Erythroblast (primary cell): ENCODE results near the gene MYO10.

Experiments used
- DNase-seq, 2 experiments: peaks; one replicate each; lab custom pipeline; 2025; lab: John Stamatoyannopoulos, UW
- GATA1 ChIP-seq: IDR thresholded peaks from 2 replicates; pipeline ENCODE4 v1.6.1; 2011; ENCODE audit warnings: low read depth, mild to moderate bottlenecking, control low read depth, low read length, moderate library complexity
- POLR2A ChIP-seq: IDR thresholded peaks from 2 replicates; pipeline ENCODE4 v1.6.1; 2011; ENCODE audit warnings: mild to moderate bottlenecking, low read length

The MYO10 gene

DNA sequence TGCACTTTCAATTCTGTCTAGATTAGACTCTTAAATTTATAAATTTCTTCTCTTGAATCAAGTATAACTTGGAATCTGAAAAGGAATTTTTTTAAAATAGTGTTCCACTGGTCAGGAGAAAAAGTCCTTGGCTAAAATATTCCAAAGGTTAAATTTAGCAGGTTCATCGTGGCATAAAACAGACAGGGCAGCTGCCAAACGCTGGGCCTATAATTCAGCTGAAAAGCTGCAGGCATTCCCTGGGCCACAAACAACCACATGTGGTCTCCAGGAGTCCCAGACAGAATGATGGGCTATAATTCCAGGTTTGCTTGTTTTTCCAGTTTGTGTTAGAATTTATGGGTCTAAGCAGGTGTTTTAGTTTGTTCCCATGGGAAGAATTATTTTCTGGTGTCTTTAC is 248.2 kb downstream of the MYO10 start:
- TF ChIP-seq GATA1 (no peak), POLR2A (no peak)
- no peak for DNase-seq

DNA sequence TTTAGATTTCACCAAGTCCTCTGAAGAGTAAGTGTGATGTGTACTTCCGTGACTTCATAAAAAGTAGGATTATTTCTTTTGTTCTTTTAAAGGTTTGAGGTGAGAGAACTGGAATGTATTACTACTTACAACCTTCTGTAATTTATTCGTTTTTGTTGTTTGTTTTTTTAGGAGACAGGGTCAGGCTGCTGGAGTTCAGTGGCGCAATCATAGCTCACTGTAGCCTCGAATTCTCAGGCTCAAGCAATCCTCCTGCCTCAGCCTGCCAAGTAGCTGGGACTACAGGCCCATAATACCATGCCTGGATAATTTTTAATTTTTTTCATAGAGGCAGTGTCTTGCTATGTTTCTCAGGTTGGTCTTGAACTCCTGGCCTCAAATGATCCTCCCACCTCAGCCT is 251.0 kb downstream of the MYO10 start:
- DNase-seq: no peak
- no peak for TF ChIP-seq GATA1
- no peak for TF ChIP-seq POLR2A

DNA sequence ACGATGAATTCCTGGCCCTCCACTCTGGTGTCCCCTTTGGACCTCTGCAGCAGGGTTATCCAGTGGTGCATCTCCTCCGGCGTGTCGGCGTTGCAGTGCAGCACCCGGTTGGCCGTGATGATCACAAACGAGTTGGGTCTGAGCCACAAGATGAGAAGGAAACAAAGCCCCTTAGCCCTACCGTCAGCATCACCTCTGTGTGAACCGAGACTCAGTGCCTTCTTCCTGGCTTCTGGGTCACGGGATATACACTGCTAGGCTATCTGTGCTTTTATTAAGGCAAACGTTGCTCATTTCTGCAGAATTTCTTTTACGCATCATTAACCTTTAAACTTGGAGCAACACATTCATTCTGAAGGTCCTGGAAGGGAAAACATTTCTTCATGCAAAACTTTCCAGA is 254.2 kb downstream of the MYO10 start:
- TF ChIP-seq POLR2A (no peak), GATA1 (no peak)
- DNase-seq: no peak

DNA sequence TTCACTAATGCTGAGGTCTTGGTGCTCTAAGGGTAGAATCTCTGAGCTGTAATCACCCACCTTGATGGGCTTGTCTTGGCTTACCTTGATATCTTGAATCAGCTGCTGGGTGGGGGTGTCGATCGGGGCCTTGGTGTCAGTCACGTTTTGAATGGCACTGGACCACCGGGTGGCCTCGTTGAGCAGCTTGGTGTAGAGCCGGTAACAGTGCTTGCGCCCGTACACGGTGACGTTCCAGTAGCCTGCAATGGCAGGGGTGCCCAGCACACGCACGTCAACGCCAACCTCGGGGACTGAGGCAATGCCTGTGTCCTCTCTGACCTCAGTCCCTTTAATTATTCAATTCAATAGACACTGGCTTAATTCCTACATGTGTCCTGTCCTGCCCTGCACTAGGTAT is 256.2 kb downstream of the MYO10 start:
- no peak for DNase-seq
- TF ChIP-seq GATA1 (no peak), POLR2A (no peak)

DNA sequence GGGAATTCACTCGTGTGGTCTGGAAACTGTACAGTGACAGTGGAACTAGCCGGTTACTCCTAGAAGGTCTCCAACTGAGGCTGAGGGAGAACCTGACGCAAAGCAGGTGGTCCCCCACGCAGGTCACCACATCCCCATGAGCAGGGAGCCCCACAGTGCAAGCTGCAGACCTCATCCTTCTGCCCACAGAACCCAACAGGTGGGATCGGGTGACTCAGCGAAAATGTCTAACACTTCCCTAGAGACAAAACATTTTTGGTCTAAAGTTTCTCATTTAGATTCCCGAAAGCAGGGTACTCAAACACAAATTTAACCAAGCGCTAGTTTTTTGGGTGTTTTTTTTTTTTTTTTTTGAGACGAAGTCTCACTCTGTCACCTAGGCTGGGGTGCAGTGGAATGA is 256.9 kb downstream of the MYO10 start:
- DNase-seq: no peak
- no peak for TF ChIP-seq POLR2A
- TF ChIP-seq GATA1: no peak

DNA sequence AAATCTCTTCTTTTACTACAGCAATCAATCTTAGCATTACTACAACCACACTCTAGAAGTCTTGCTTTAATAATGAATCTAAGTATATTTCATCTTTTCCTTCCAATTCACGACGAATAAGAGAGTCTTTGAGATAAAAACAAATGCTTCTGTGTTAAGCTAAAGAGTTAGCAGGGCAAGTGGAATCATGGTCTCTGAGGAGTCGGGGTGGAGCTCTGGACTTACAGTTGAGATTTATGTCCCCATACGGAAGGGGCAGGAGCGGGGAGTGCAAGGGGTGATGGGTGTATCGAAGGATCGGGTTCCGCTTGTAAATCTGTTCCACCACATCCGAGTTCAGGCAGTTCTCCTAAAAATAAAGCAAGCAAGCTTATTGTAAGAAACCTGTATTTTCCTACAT is 260.3 kb downstream of the MYO10 start:
- TF ChIP-seq POLR2A: no peak
- no peak for TF ChIP-seq GATA1
- DNase-seq: no peak

DNA sequence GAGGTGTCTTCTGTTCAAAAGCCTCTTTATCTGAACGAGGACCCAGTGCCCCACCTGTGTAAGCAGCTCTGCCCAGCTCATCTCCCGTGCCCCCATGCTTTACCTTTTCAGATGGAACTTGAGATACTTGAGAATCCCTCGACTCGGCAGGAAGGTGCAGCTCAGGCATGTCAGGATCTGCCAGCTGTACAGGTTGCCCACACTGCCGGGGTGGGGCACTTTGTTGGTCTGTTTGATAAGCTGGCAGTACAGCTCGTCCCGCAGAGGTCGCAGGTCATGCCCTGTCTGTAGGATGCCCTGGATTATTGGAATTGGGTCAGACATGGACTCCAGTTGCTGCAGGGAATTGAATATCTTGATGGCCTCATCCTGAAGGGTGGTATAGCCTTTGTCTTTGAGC is 261.3 kb downstream of the MYO10 start:
- no peak for DNase-seq
- no peak for TF ChIP-seq GATA1
- TF ChIP-seq POLR2A: no peak

DNA sequence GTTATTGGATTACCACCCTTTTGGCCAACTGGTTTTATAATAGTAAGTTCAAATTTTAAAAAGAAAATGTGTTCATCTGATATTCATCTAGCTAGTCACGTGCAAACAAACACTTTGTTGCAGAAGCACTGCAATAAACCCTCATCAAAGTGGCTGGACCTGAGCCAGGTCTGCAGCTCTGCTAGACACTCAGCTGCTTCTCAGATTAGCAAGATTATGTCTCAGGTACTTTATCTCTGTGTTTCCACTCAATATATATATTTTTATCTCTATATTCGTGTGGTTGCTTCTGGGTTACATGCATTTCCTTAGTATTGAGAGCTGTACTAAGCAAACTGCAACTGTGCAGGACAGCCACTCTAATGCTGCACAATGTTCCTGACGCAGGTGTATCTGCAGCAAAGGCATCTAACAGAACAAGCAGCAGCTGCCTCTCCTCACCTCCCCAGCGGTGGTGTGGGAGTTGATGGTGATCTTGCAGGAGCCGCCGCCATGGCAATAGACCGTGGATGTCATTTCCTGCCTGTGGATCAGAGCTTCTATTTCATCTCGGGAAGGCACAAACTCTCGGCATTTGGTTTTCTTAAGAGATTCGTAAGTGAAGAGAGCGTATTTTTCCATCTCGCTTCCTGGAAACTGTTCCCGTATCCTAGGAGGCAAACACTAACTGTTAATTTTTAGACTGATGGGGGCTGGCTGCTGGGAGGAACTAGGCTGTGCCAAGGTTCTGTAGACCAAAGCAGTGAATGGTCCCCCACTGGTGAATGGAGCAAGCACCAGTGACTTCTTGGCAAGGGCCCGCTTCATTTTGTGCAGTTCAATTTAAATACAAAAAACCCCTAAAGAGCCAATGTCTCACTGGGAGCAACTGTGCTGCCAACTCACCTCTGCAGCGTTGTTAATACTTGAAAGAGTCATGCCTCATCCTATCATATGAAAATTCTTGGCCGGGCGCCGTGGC is 262.6 kb downstream of the MYO10 start:
- no peak for TF ChIP-seq POLR2A
- TF ChIP-seq GATA1: no peak
- DNase-seq: no peak

DNA sequence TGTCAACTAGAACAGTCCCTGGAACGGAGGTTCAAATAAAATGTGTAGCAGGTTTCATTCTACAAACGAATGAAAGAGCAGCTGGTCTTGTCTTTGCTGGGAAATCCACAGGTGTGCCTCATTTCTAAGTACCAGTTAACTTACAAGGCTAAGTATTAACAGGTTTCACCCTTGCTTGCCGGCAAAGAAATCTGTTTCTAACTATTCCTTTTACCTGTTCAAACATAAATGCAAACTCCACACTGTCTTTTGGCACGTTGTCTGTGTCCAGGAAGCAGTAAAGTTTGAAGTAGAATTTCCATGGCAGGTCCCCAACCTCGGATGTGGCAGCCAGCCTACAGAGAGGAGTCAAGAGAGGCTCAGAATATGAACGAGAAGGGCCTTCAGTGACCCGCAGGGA is 264.9 kb downstream of the MYO10 start:
- DNase-seq: no peak

DNA sequence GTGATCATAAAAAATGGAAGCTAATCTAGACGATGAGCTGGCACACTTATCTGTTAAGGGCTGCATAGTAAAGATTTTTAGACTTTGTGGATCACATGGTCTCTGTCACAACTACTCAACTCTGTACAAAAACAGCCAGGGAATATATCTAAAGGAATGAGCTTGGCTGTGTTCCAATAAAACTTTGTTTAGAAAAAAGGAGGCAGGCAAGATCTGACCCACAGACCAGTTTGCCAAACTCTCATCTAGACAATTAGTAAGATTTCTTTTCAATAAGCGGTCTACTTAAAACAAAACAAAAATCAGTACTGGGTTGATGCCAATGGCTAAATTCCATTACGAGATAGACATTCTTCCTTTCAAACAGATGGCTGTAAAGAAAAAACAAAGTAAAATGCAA is 266.3 kb downstream of the MYO10 start:
- no peak for DNase-seq
- TF ChIP-seq POLR2A: no peak
- no peak for TF ChIP-seq GATA1

More for the DNA sequence above, 264.9 kb downstream of the MYO10 start:
- no peak for TF ChIP-seq POLR2A

DNA sequence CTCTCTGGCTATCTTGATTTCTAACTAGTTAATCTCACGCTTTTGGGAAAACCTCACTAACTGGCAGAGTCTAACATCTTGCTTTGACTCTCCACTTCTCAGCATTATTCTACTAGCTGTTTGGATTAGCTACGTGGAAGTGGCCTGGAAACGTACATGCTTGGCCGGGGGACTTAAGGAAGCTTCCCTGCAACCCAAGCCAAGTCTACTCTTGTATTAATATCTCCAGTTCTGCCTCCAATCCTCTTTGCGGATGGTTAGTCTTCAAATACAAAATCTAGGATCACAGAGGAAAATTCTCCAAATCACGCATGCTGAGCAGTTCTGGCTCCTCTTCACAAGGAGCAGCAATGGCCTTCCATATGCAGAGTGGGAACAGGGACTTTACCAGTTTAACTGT is 267.5 kb downstream of the MYO10 start:
- TF ChIP-seq POLR2A (no peak), GATA1 (no peak)
- no peak for DNase-seq

DNA sequence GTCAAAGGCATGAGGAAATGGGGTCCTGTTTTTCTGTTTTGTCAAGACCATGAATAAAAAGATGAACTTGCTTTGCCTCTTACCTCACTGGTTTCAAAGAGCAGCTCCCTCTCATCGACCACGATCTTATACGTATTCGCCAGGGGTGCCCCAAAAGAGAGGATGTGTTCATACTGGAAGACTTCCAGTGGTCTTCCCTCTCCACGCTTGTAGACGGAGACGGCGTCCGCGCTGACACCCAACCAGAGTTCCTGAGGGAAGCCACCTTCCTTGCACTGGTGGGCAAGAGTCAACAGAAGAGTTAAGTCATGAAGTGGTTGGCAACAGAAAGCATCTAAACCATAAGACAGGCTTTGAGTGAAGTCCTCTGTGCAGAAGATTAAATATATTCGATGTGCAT is 267.9 kb downstream of the MYO10 start:
- TF ChIP-seq GATA1: no peak
- TF ChIP-seq POLR2A: no peak
- no peak for DNase-seq

DNA sequence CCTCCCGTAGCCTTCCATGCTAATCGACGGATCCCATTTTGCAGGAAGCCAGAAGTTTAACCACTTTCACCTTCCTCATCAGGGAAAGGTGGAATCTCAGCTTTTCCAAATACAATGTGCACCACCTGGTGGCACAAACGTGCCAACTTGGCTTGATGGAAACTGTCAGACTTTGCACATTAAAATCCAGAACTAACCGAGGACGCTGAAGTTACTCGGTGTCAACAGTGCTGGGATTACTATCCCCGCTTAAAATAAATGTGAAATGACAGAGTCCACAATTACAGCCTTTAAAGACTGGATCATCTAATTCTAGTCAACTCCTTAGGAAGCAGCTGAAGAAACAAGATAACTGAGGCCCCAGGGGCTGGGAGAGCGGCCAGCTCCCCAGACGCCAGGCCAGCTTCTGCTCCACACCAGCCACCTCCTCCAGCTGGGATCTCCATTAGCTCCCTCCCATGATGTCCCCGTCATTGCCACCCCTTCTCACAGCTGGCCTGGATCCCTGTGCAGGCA is 269.1 kb downstream of the MYO10 start:
- no peak for DNase-seq

DNA sequence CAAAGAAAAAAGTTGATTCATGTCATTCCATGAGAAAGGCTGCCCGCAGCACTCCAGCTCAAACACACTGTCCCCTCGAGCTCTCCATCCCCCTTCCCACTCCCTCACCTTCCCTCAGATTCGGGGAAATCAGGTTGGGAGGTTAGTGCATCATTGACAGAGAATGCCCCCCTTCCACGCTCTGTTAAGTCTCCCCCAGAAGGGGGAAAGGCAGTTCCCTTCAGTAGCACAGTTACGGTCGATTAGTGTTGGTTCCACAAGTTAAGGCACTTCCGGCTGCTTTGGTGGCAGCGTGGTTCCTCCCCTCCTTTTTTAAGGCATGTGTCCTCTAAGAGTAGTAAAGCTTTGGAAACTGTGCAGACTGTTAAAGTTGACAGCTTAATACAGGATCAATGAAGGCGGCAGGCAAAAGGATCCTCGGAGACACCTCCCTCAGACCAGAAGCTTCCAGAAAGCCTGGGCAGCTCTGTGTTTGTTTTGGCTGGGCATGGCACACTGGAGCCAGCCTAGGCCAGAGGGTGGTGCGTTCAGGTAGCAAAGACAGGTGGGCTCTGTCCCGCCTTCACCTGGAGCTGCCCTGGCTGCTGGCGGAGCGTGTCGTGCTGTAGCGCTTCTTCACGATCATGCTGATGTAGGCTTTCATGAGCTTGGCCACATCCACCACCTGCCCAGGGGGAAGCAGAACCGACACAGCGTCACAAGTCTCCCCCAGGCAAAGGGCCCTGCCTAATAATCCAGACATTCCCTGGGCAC is 269.8 kb downstream of the MYO10 start:
- no peak for TF ChIP-seq POLR2A
- no peak for TF ChIP-seq GATA1
- no peak for DNase-seq

More for the DNA sequence above, 269.1 kb downstream of the MYO10 start:
- TF ChIP-seq GATA1 (no peak), POLR2A (no peak)
